ENCODE data around the gene NRIP2. TPM values are rescaled to one million over a fixed set of nuclear protein-coding genes. Genes with fewer than 3 reads are reported as not detected.
A peak's percentile ranks its signal among the peaks of the same experiment; 100 is the strongest.

Gene NRIP2
- total and polyA plus RNA-seq, 3 donors from 2014 or later = 2.6 to 10.6 (median 2.8) TPM

GRCh38 chr12:2855546-2855945, 20.7 kb upstream of the NRIP2 start:
- TF ChIP-seq POLR2A (IDR thresholded peaks at IDR 0.05) = no peak
- no peak for TF ChIP-seq CTCF (IDR thresholded peaks at IDR 0.05)
- H3K4me3 ChIP-seq = no peak overlapping the region
- WGBS, 2 donors = 88 to 93% methylated on average over 7 of the region's 7 CpGs
- H3K36me3 ChIP-seq (ENCODE audit: low read depth, missing control alignments) = no peaks in the 10 kb centered on the region
- no peaks in the 10 kb centered on the region for H3K9me3 ChIP-seq
- H3K27me3 ChIP-seq = no peaks in the 10 kb centered on the region
- H3K27ac ChIP-seq = no peak overlapping the region
- intact Hi-C loops (cut with DNase I; ENCODE audit: low total_unique reads) = no loop called here
- DNase-seq = no peak
- H3K4me1 ChIP-seq = peaks cover 10% of the 10 kb centered on the region

GRCh38 chr12:2854669-2855453, 20.0 kb upstream of the NRIP2 start:
- H3K4me1 ChIP-seq = peaks cover 10% of the 10 kb centered on the region
- DNase-seq = no peak
- no peak overlapping the region for H3K4me3 ChIP-seq
- H3K27me3 ChIP-seq = no peaks in the 10 kb centered on the region
- H3K27ac ChIP-seq = no peak overlapping the region
- TF ChIP-seq POLR2A (IDR thresholded peaks at IDR 0.05) = no peak
- TF ChIP-seq CTCF (IDR thresholded peaks at IDR 0.05) = no peak
- no peaks in the 10 kb centered on the region for H3K9me3 ChIP-seq
- no peaks in the 10 kb centered on the region for H3K36me3 ChIP-seq (ENCODE audit: low read depth, missing control alignments)
- WGBS, 2 donors = 89 to 92% methylated on average over 23 to 25 of the region's 25 CpGs
- intact Hi-C loops (cut with DNase I; ENCODE audit: low total_unique reads) = no loop called here

GRCh38 chr12:2853626-2854025, 18.8 kb upstream of the NRIP2 start:
- Histone ChIP-seq H3K4me3 (no peak overlapping the region), H3K27ac (no peak overlapping the region), H3K36me3 (ENCODE audit: low read depth, missing control alignments) (no peaks in the 10 kb centered on the region), H3K4me1 (peaks cover 8% of the 10 kb centered on the region), H3K9me3 (no peaks in the 10 kb centered on the region), H3K27me3 (no peaks in the 10 kb centered on the region)
- peak; percentile 88 for DNase-seq
- TF ChIP-seq CTCF (IDR thresholded peaks at IDR 0.05) (peak; percentile 28 to 74 (median 35)), POLR2A (IDR thresholded peaks at IDR 0.05) (no peak)
- WGBS, 2 donors = 30 to 53% methylated on average over 6 to 11 of the region's 11 CpGs
- intact Hi-C loops (cut with DNase I; ENCODE audit: low total_unique reads) = no loop called here

- Histone ChIP-seq H3K4me3 (no peak overlapping the region), H3K27me3 (no peaks in the 10 kb centered on the region), H3K4me1 (peaks cover 3% of the 10 kb centered on the region), H3K9me3 (no peaks in the 10 kb centered on the region), H3K36me3 (ENCODE audit: low read depth, missing control alignments) (no peaks in the 10 kb centered on the region), H3K27ac (no peak overlapping the region)
- intact Hi-C loops (cut with DNase I; ENCODE audit: low total_unique reads) = no loop called here
- DNase-seq = no peak
- 89 to 95% methylated on average over 3 of the region's 3 CpGs for WGBS, 2 donors
- TF ChIP-seq POLR2A (IDR thresholded peaks at IDR 0.05) (no peak), CTCF (IDR thresholded peaks at IDR 0.05) (no peak)
Observed at GRCh38 chr12:2851931-2852330, 17.1 kb upstream of the NRIP2 start.

GRCh38 chr12:2845280-2845679, 10.4 kb upstream of the NRIP2 start:
- H3K9me3 ChIP-seq = no peaks in the 10 kb centered on the region
- 24 to 36% methylated on average over 6 of the region's 6 CpGs for WGBS, 2 donors
- no peak overlapping the region for H3K4me3 ChIP-seq
- H3K4me1 ChIP-seq = no peaks in the 10 kb centered on the region
- H3K36me3 ChIP-seq (ENCODE audit: low read depth, missing control alignments) = no peaks in the 10 kb centered on the region
- no peak overlapping the region for H3K27ac ChIP-seq
- TF ChIP-seq CTCF (IDR thresholded peaks at IDR 0.05) (no peak), POLR2A (IDR thresholded peaks at IDR 0.05) (no peak)
- intact Hi-C loops (cut with DNase I; ENCODE audit: low total_unique reads) = no loop called here
- no peaks in the 10 kb centered on the region for H3K27me3 ChIP-seq
- no peak for DNase-seq

Data from testis (tissue), 3 donors.